Measurements from ENCODE around the gene DTL.

Gene DTL

GRCh38 chr1:212098771-212099170, 63.2 kb downstream of the DTL start:
- no peak for DNase-seq (ENCODE audit: low read depth)
- no peak for TF ChIP-seq CTCF (IDR thresholded peaks at IDR 0.05; ENCODE audit: low read depth, low read length, missing control alignments)
- no peak overlapping the region for H3K4me3 ChIP-seq (ENCODE audit: low read depth, low read length)
- in situ Hi-C loops (cut with HindIII; ENCODE audit: low sequenced_read_pairs), result no loop called here

GRCh38 chr1:212101251-212101650, 65.7 kb downstream of the DTL start:
- no peak for DNase-seq (ENCODE audit: low read depth)
- in situ Hi-C loops (cut with HindIII; ENCODE audit: low sequenced_read_pairs), result no loop called here
- no peak for TF ChIP-seq CTCF (IDR thresholded peaks at IDR 0.05; ENCODE audit: low read depth, low read length, missing control alignments)
- no peak overlapping the region for H3K4me3 ChIP-seq (ENCODE audit: low read depth, low read length)

GRCh38 chr1:212101735-212102134, 66.2 kb downstream of the DTL start:
- H3K4me3 ChIP-seq (ENCODE audit: low read depth, low read length), result no peak overlapping the region
- no peak for DNase-seq (ENCODE audit: low read depth)
- TF ChIP-seq CTCF (IDR thresholded peaks at IDR 0.05; ENCODE audit: low read depth, low read length, missing control alignments), result no peak
- in situ Hi-C loops (cut with HindIII; ENCODE audit: low sequenced_read_pairs), result no loop called here

- in situ Hi-C loops (cut with HindIII; ENCODE audit: low sequenced_read_pairs), result no loop called here
- DNase-seq (ENCODE audit: low read depth), result no peak
- TF ChIP-seq CTCF (IDR thresholded peaks at IDR 0.05; ENCODE audit: low read depth, low read length, missing control alignments), result no peak
- H3K4me3 ChIP-seq (ENCODE audit: low read depth, low read length), result no peak overlapping the region
Measured at GRCh38 chr1:212104586-212105325, 69.2 kb downstream of the DTL start.

DNA sequence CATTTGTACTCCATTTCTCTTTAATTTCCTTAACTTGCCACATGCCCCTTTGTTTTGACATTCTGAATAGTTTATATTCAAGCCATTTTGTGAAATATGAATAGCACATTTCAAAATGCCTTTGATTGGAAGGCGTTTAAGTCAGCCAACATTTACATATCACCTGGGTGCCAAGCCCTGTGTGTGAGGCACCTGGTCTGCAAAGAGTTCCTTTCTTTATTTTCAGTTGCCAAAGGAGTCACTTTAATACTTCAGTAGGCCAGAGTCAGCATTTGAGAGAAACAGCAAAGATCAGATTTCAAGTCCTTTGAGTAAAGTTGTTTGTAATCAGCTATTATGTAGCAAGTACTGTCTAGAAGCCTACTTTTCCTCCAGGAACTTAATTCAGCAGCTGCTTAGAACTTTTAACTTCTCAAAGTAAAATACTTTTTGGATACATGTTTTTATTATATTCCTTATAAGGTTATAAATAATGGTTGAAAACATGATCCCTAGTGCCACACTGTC, 70.8 kb downstream of the DTL start:
- H3K4me3 ChIP-seq (ENCODE audit: low read depth, low read length), result no peak overlapping the region
- TF ChIP-seq CTCF (IDR thresholded peaks at IDR 0.05; ENCODE audit: low read depth, low read length, missing control alignments), result no peak
- DNase-seq (ENCODE audit: low read depth), result no peak
- in situ Hi-C loops (cut with HindIII; ENCODE audit: low sequenced_read_pairs), result no loop called here

DNA sequence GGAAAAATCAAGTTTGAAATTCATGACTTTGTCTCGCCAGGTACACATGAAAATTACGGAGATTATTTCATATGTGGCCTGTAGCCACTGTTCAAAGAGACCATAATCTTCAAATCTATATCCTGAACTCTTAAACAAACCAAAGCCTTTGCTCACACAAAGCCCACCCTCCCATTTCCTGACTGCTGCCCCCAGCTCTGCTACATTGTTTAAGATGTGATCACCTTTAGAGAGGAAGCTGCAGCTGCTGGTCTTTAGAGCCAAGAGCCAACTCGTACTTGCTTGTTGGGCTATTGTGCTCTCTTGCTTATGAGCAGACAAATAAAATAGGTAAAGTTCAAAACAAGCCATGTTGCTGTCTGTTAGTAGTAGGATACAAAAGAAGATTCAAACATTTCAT, 71.9 kb downstream of the DTL start:
- DNase-seq (ENCODE audit: low read depth), result no peak
- no peak for TF ChIP-seq CTCF (IDR thresholded peaks at IDR 0.05; ENCODE audit: low read depth, low read length, missing control alignments)
- in situ Hi-C loops (cut with HindIII; ENCODE audit: low sequenced_read_pairs), result no loop called here
- H3K4me3 ChIP-seq (ENCODE audit: low read depth, low read length), result no peak overlapping the region
